Suprapubic skin (tissue), 4 donors: Measurements from ENCODE around the gene CYB5D1.

Experiments used
- EP300 ChIP-seq: sonication (generic); formaldehyde crosslinking; IDR thresholded peaks from one replicate; pipeline ENCODE4 v1.6.1; 2017; ENCODE audit warnings: antibody characterized with exemption
- POLR2A ChIP-seq, 2 donors: fragments of 450-650 bp; IDR thresholded peaks; one replicate each; pipeline ENCODE4 v1.6.1; 2017; ENCODE audit warnings: antibody characterized with exemption in 2 of 2, mild to moderate bottlenecking in 2 of 2, moderate library complexity in 2 of 2
- POLR2AphosphoS5 ChIP-seq, 3 donors: sonication (generic); formaldehyde crosslinking; IDR thresholded peaks; one replicate each; pipeline ENCODE4 v1.6.1; 2017; ENCODE audit warnings: antibody characterized with exemption in 3 of 3
- TF ChIP-seq, protein P1 (sequence below), 2 donors: fragments of 200-600 bp in 1 of 2; fragments of 450-650 bp in 1 of 2; sonication (generic) in 1 of 2; IDR thresholded peaks; one replicate each; pipeline ENCODE4 v1.5.1; 2016 to 2019; ENCODE audit warnings: antibody characterized with exemption in 2 of 2, mild to moderate bottlenecking in 1 of 2, moderate library complexity in 1 of 2

DNA sequence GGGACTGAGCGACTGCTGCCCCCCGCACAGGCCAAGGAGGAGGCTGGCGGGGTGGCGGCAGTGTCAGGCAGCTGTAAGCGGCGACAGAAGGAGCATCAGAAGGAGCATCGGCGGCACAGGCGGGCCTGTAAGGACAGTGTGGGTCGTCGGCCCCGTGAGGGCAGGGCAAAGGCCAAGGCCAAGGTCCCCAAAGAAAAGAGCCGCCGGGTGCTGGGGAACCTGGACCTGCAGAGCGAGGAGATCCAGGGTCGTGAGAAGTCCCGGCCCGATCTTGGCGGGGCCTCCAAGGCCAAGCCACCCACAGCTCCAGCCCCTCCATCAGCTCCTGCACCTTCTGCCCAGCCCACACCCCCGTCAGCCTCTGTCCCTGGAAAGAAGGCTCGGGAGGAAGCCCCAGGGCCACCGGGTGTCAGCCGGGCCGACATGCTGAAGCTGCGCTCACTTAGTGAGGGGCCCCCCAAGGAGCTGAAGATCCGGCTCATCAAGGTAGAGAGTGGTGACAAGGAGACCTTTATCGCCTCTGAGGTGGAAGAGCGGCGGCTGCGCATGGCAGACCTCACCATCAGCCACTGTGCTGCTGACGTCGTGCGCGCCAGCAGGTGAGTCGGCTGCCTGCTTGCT is 8.6 kb upstream of the CYB5D1 start:
- TF ChIP-seq, protein P1, sequence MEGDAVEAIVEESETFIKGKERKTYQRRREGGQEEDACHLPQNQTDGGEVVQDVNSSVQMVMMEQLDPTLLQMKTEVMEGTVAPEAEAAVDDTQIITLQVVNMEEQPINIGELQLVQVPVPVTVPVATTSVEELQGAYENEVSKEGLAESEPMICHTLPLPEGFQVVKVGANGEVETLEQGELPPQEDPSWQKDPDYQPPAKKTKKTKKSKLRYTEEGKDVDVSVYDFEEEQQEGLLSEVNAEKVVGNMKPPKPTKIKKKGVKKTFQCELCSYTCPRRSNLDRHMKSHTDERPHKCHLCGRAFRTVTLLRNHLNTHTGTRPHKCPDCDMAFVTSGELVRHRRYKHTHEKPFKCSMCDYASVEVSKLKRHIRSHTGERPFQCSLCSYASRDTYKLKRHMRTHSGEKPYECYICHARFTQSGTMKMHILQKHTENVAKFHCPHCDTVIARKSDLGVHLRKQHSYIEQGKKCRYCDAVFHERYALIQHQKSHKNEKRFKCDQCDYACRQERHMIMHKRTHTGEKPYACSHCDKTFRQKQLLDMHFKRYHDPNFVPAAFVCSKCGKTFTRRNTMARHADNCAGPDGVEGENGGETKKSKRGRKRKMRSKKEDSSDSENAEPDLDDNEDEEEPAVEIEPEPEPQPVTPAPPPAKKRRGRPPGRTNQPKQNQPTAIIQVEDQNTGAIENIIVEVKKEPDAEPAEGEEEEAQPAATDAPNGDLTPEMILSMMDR (IDR thresholded peaks at IDR 0.05), result no peak
- TF ChIP-seq POLR2A (IDR thresholded peaks at IDR 0.05) (no peak), POLR2AphosphoS5 (IDR thresholded peaks at IDR 0.05) (no peak), EP300 (no peak)
